HepG2 (cell line): ENCODE results near the gene C20orf204. TPM values are rescaled to one million over a fixed set of nuclear protein-coding genes. Genes with fewer than 3 reads are reported as not detected.

Experiments
- AKNA ChIP-seq: sonication (generic); formaldehyde crosslinking; IDR thresholded peaks from 2 replicates; pipeline ENCODE4 v1.4.0; 2020; ENCODE audit warnings: missing genetic modification reagents, borderline replicate concordance
- ATM ChIP-seq: fragments of 450-650 bp; IDR thresholded peaks from 2 replicates; pipeline ENCODE4 v1.7.1; 2017; ENCODE audit warnings: mild to moderate bottlenecking, borderline replicate concordance
- NFE2 ChIP-seq: sonication (generic); formaldehyde crosslinking; IDR thresholded peaks from 2 replicates; pipeline ENCODE4 v1.4.0; 2020; ENCODE audit warnings: missing genetic modification reagents
- RBAK ChIP-seq: sonication (generic); formaldehyde crosslinking; IDR thresholded peaks from 2 replicates; pipeline ENCODE4 v1.5.1; 2020; ENCODE audit warnings: mild to moderate bottlenecking, missing genetic modification reagents
- RXRB ChIP-seq: IDR thresholded peaks from 2 replicates; pipeline ENCODE4 v1.6.1; 2016; ENCODE audit warnings: borderline replicate concordance, missing genetic modification reagents, missing compliant biosample characterization
- SETDB1 ChIP-seq: sonication (generic); formaldehyde crosslinking; IDR thresholded peaks from 2 replicates; pipeline ENCODE4 v1.5.1; 2020; ENCODE audit warnings: missing genetic modification reagents, mild to moderate bottlenecking, borderline replicate concordance
- SRF ChIP-seq: IDR thresholded peaks from 2 replicates; pipeline ENCODE4 v1.6.1; 2011; ENCODE audit warnings: mild to moderate bottlenecking, low read depth, low read length, moderate library complexity
- TBL1XR1 ChIP-seq: fragments of 150-350 bp; IDR thresholded peaks from 2 replicates; pipeline ENCODE4 v1.6.1; 2014; ENCODE audit warnings: borderline replicate concordance, low read length; ENCODE audit not compliant: partially characterized antibody
- ZC3H4 ChIP-seq: sonication (generic); formaldehyde crosslinking; IDR thresholded peaks from 2 replicates; pipeline ENCODE4 v1.4.0; 2020; ENCODE audit warnings: missing genetic modification reagents, borderline replicate concordance
- ZMAT3 ChIP-seq: sonication (generic); formaldehyde crosslinking; conservative IDR thresholded peaks from 2 replicates; pipeline ENCODE4 v1.7.0; 2021; ENCODE audit warnings: missing genetic modification reagents
- ZNF207 ChIP-seq: fragments of 450-650 bp; IDR thresholded peaks from 2 replicates; pipeline ENCODE4 v1.6.1; 2016; ENCODE audit warnings: antibody characterized with exemption, borderline replicate concordance
- ZNF343 ChIP-seq: sonication (generic); formaldehyde crosslinking; IDR thresholded peaks from 2 replicates; pipeline ENCODE4 v1.4.0; 2020; ENCODE audit warnings: mild to moderate bottlenecking, missing genetic modification reagents
- ZNF441 ChIP-seq: sonication (generic); formaldehyde crosslinking; IDR thresholded peaks from 2 replicates; pipeline ENCODE4 v1.7.0; 2021; ENCODE audit warnings: missing genetic modification reagents, borderline replicate concordance
- ZNF484 ChIP-seq: sonication (generic); formaldehyde crosslinking; IDR thresholded peaks from 2 replicates; pipeline ENCODE4 v1.5.1; 2020; ENCODE audit warnings: mild to moderate bottlenecking, low read depth, missing genetic modification reagents, borderline replicate concordance
- ZNF503 ChIP-seq: sonication (generic); formaldehyde crosslinking; IDR thresholded peaks from 2 replicates; pipeline ENCODE4 v1.4.0; 2020; ENCODE audit warnings: missing genetic modification reagents
- ZSCAN31 ChIP-seq: sonication (generic); formaldehyde crosslinking; IDR thresholded peaks from 2 replicates; pipeline ENCODE4 v1.5.0; 2020; ENCODE audit warnings: low read depth, mild to moderate bottlenecking, missing genetic modification reagents
- polyA plus RNA-seq, 8 experiments: library from polyadenylated mRNA; depleted of rRNA in 3 of 8; stranded (reverse) in 7 of 8; unstranded in 1 of 8; fragments of >200 nt; fragmentation: Illumina TruSeq in 4 of 8; extraction: Trizol in 4 of 8; gene quantifications; 2 replicates each; pipeline versions ENCODE4 v1.2.1 to v1.2.3, GENCODE V29; 2011 to 2016; ENCODE audit warnings: low read depth in 4 of 8, missing spikeins in 1 of 8, mixed read lengths in 1 of 8; ENCODE audit not compliant: insufficient read depth in 1 of 8
- total RNA-seq, 5 experiments: library from RNA; depleted of rRNA; stranded (reverse); fragments of >200 nt; fragmentation: Illumina TruSeq; extraction: Trizol; gene quantifications; 2 replicates each; pipeline ENCODE4 v1.2.3, GENCODE V29; 2016; ENCODE audit warnings: low read depth in 1 of 5
- TF ChIP-seq, protein P1 (sequence below): sonication (generic); formaldehyde crosslinking; IDR thresholded peaks from 2 replicates; pipeline ENCODE4 v1.5.0; 2020; ENCODE audit warnings: mild to moderate bottlenecking, missing genetic modification reagents
- TF ChIP-seq, protein P2 (sequence below): sonication (generic); formaldehyde crosslinking; IDR thresholded peaks from 2 replicates; pipeline ENCODE4 v1.4.0; 2020; ENCODE audit warnings: missing genetic modification reagents, mild to moderate bottlenecking, borderline replicate concordance

The C20orf204 gene
- total and polyA plus RNA-seq, 2 of the 13 experiments (the other 11 are each of a cell fraction or from before 2014, with no cell fraction given) = 22.1 to 80.0 TPM

GRCh38 chr20:64040231-64041039, 4.5 kb downstream of the C20orf204 start (continued):
- no peak for TF ChIP-seq AKNA (CRISPR knock-in tag)
- 0 out of 2 replicates have a peak, but pooled peaks have one; percentile 80 for TF ChIP-seq ZSCAN31 (CRISPR knock-in tag)
- no peak for TF ChIP-seq ZNF343 (CRISPR knock-in tag)
- TF ChIP-seq RBAK (CRISPR knock-in tag) = no peak
- no peak for TF ChIP-seq TBL1XR1
- no peak for TF ChIP-seq ZNF484 (CRISPR knock-in tag)
- peak; percentile 23; the same call in 1 of the 2 replicates for TF ChIP-seq ZMAT3 (CRISPR knock-in tag)
- TF ChIP-seq SETDB1 (CRISPR knock-in tag) = no peak
- peak; percentile 15; the same call in 1 of the 2 replicates for TF ChIP-seq RXRB (CRISPR knock-in tag)
- TF ChIP-seq ZC3H4 (CRISPR knock-in tag) = no peak
- no peak for TF ChIP-seq NFE2 (CRISPR knock-in tag)
- TF ChIP-seq, protein P1, sequence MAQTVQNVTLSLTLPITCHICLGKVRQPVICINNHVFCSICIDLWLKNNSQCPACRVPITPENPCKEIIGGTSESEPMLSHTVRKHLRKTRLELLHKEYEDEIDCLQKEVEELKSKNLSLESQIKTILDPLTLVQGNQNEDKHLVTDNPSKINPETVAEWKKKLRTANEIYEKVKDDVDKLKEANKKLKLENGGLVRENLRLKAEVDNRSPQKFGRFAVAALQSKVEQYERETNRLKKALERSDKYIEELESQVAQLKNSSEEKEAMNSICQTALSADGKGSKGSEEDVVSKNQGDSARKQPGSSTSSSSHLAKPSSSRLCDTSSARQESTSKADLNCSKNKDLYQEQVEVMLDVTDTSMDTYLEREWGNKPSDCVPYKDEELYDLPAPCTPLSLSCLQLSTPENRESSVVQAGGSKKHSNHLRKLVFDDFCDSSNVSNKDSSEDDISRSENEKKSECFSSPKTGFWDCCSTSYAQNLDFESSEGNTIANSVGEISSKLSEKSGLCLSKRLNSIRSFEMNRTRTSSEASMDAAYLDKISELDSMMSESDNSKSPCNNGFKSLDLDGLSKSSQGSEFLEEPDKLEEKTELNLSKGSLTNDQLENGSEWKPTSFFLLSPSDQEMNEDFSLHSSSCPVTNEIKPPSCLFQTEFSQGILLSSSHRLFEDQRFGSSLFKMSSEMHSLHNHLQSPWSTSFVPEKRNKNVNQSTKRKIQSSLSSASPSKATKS (CRISPR knock-in tag) = no peak
- no peak for TF ChIP-seq SRF
- no peak for TF ChIP-seq ZNF441
- TF ChIP-seq, protein P2, sequence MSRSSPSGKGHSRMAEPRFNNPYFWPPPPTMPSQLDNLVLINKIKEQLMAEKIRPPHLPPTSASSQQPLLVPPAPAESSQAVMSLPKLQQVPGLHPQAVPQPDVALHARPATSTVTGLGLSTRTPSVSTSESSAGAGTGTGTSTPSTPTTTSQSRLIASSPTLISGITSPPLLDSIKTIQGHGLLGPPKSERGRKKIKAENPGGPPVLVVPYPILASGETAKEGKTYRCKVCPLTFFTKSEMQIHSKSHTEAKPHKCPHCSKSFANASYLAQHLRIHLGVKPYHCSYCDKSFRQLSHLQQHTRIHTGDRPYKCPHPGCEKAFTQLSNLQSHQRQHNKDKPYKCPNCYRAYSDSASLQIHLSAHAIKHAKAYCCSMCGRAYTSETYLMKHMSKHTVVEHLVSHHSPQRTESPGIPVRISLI (CRISPR knock-in tag) = no peak; the same call in 1 of the 2 replicates
- TF ChIP-seq ZNF503 (CRISPR knock-in tag) = 0 out of 2 replicates have a peak, but pooled peaks have one; percentile 42
- TF ChIP-seq ATM = no peak
- no peak for TF ChIP-seq ZNF207
